LNCAP (cell line): ENCODE measurements around the gene CD55.

Source experiments
- TF ChIP-seq, protein P1 (sequence below): fragments of 450-650 bp; IDR thresholded peaks from 2 replicates; pipeline ENCODE4 v1.5.1; 2017; ENCODE audit warnings: mild to moderate bottlenecking

The CD55 gene

DNA sequence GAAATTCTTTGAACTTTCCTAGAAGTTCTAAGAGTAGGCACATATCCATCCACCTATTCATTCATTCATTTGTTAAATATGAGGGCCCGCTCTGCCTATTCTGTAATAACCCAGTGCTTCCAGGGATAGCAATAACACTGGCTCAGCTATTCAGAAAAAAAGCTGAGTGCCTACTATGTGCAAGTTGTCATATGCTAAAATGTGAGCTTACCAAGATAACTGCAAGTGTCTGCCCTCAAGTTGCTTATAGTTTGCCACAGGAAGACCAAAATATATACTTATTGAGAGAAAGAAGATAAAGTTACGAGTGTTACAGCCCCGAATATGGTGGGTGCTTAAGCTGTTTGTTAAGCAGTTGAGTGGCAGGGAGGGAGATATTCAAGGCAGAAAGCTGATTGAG is 39.6 kb downstream of the CD55 start:
- TF ChIP-seq, protein P1, sequence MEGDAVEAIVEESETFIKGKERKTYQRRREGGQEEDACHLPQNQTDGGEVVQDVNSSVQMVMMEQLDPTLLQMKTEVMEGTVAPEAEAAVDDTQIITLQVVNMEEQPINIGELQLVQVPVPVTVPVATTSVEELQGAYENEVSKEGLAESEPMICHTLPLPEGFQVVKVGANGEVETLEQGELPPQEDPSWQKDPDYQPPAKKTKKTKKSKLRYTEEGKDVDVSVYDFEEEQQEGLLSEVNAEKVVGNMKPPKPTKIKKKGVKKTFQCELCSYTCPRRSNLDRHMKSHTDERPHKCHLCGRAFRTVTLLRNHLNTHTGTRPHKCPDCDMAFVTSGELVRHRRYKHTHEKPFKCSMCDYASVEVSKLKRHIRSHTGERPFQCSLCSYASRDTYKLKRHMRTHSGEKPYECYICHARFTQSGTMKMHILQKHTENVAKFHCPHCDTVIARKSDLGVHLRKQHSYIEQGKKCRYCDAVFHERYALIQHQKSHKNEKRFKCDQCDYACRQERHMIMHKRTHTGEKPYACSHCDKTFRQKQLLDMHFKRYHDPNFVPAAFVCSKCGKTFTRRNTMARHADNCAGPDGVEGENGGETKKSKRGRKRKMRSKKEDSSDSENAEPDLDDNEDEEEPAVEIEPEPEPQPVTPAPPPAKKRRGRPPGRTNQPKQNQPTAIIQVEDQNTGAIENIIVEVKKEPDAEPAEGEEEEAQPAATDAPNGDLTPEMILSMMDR: no peak

DNA sequence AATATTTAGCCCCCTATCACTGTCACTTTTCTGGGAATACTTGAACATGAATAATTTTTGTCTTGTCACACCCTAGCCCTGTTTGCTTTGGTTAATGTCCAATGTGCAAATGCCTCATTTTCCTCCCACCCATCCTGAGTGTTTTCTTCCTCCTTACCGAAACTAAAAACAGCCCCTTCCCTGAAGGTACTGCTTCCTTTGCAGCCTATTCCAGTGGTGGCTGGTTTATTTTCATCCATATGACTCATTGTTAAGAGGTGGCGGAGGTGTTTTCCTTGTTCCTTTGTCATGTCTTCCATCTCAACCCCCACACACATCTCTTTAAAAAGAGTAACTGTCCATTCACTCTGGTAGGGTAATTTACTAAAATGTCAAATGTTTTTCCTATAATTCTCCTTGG is 40.4 kb downstream of the CD55 start:
- TF ChIP-seq, protein P1: no peak

DNA sequence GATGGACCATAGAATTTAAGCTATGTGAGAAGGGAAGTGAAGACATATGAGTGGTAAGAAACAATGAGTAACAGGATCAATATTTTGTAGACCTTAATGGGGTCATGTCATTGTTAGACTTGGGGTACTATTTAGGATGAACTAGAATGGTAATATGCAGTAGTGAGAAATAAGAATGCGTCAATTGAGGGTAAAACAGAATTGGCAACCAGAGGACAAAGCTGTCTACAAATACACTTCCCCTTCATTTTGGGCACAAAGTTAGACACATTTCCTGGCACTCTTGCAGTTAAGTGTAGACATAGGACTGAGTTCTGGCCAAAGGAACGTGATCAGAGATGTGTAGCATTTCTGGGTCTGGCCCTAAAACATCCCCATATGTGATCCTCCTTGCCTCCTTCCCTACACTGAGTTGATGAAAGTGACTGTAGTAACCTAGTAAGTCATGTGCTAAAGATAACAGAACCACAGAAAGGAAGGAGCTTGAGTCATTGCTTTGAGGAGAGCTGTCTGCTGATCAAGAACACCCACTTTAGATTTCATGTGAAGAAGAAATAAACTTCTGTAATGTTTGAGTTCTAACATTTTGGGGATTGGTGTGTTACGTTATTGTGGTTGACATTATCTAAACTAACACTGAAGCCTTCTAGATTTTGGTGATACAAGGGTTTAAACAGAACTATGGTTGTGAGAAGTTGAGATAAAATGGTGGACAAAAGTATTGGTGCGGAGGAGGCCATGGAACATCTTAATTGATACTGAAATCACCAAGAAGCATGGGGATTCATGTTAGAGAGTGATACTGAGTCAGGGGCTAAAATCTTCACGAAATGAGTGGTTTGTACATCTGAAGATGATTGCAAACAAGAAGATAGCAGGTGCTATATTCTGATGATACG is 41.7 kb downstream of the CD55 start:
- TF ChIP-seq, protein P1: no peak

DNA sequence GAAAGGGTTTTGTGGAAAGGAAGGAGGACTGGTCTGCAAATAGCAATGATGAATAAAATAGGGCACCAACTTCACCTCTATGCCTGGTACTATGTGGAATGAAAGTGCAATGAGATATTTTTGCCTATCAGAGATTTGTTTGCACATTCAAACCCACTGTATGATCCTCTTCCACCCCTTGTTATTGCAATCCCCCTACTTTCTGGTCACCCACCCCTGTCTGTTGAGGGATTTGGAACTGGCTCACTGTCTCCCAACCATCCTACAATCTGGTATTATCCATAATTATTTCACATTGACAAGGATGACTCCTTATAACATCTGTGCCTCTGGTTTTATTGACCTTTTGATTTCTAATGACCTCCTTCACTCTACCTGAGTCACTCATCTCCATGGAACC is 42.4 kb downstream of the CD55 start:
- TF ChIP-seq, protein P1: no peak

DNA sequence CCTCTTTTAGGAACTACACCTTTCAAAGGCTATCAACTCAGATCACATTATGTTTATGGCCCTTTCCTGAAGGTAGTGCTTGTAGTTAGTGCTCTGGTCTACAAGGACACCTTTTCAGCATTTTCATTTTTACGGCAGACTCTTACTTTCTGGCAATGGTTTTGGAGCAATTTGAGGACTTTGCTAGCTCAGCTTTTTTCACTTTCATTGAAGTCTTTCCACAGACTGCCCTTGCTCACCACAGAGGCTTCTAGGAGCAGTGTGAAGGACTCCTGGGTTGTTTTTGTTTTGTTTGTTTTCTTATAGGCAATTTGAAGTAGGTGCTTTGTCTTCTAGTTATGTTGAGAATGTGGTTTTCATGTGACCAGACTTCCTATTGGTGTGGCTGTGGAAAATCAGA is 43.1 kb downstream of the CD55 start:
- TF ChIP-seq, protein P1: no peak

DNA sequence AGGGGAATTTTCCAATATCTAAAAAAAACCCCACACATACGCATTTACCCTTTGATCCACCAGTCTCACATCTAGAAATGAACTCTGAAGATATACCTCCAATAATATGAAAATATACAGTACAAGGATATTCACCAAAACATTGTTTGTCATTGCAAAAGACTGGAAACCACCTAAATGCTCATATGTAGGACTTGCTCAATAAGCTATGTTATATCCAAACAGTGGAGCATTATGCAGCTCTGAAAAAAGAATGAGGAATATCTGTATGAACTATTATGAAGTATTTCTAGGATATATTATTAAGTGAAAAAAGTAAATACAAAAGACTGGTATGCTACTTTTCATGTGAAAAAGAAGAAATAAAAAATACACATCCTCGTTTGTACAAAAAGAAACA is 43.6 kb downstream of the CD55 start:
- TF ChIP-seq, protein P1: no peak

DNA sequence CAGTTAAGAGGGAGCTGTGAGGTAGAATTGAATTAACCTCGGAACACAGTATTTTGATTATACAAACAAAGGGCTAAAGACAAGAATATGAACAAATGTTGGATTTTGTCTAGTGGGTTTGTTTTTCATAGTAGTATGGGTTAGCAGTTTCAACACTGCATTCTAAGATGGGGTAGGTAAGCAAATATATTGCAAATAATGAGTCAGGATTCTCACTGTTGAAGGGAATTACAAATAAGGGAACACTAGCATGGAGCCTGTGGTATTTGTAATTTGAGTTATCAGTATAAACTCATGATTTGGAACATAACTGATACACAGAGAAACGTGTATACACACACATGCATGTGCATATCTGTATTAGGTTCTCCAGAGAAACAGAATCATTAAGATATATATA is 44.5 kb downstream of the CD55 start:
- TF ChIP-seq, protein P1: no peak
